NCI-H345 treated with DMSO at 0.1 percent for 48 hours (cell line): ENCODE results near the gene ARL16.
A peak's percentile ranks its signal among the peaks of the same experiment; 100 is the strongest.

Experiments used
- DNase-seq: peaks from one replicate; lab custom pipeline; 2025; ENCODE audit not compliant: unreplicated experiment; lab: John Stamatoyannopoulos, UW

ARL16 gene

GRCh38 chr17:81713004-81713555, 29.5 kb upstream of the ARL16 start:
- no peak for DNase-seq

GRCh38 chr17:81712468-81713003, 28.9 kb upstream of the ARL16 start:
- no peak for DNase-seq

- peak; percentile 80 for DNase-seq
Observed at GRCh38 chr17:81711814-81712467, 28.3 kb upstream of the ARL16 start, which contains the start of gene SLC25A10. SLC25A10 (plus strand) TSS chr17:81712284; CDS start chr17:81712427, 143 bp downstream.

GRCh38 chr17:81710514-81711308, 27.1 kb upstream of the ARL16 start:
- no peak for DNase-seq

- DNase-seq = no peak
Observed at GRCh38 chr17:81708739-81709185, 25.2 kb upstream of the ARL16 start.

GRCh38 chr17:81707725-81708646, 24.4 kb upstream of the ARL16 start:
- no peak for DNase-seq

GRCh38 chr17:81706757-81707624, 23.4 kb upstream of the ARL16 start:
- DNase-seq = no peak

- no peak for DNase-seq
Observed at GRCh38 chr17:81706232-81706611, 22.6 kb upstream of the ARL16 start.

GRCh38 chr17:81705518-81706231, 22.1 kb upstream of the ARL16 start:
- DNase-seq = no peak

- no peak for DNase-seq
Observed at GRCh38 chr17:81703747-81704654, 20.4 kb upstream of the ARL16 start.

- DNase-seq = peak; percentile 88
Observed at GRCh38 chr17:81702934-81703746, 19.5 kb upstream of the ARL16 start, which contains the start of gene MRPL12. MRPL12 (plus strand) TSS chr17:81703367; CDS start chr17:81703502, 135 bp downstream.

GRCh38 chr17:81701288-81702071, 17.9 kb upstream of the ARL16 start:
- no peak for DNase-seq

- DNase-seq = no peak
Observed at GRCh38 chr17:81700353-81701287, 17.0 kb upstream of the ARL16 start.

GRCh38 chr17:81697261-81698044, 13.9 kb upstream of the ARL16 start:
- no peak for DNase-seq
